Neural cell (in vitro differentiated cells): Measurements from ENCODE around the gene ZNF536. TPM values are rescaled to one million over a fixed set of nuclear protein-coding genes. Genes with fewer than 3 reads are reported as not detected.

Experiments used
- H2AFZ ChIP-seq: fragments of 200-600, 300-800 bp; sonication (generic), shearing (Covaris generic); 2 replicates; pipeline ENCODE4 v1.6.0; 2014; ENCODE audit warnings: low read depth, mild to moderate bottlenecking, antibody characterized with exemption, low read length, moderate library complexity
- H3F3A ChIP-seq: fragments of 200-600 bp; shearing (Covaris generic); 2 replicates; pipeline ENCODE4 v1.6.1; 2016; ENCODE audit warnings: mild to moderate bottlenecking, moderate library complexity, mixed read lengths, antibody characterized with exemption, low read length; ENCODE audit not compliant: insufficient read depth, poor library complexity, severe bottlenecking
- H3K27ac ChIP-seq: fragments of 200-600, 300-800 bp; sonication (generic), shearing (Covaris generic); 2 replicates; pipeline ENCODE4 v1.5.1; 2014; ENCODE audit warnings: mild to moderate bottlenecking, low read length, moderate library complexity
- H3K27me3 ChIP-seq: fragments of 300-800, 200-600 bp; sonication (generic), shearing (Covaris generic); 2 replicates; pipeline ENCODE4 v1.6.0; 2014; ENCODE audit warnings: mild to moderate bottlenecking, low read depth, low read length, moderate library complexity; ENCODE audit not compliant: insufficient read depth
- H3K36me3 ChIP-seq: fragments of 300-800, 200-600 bp; sonication (generic), shearing (Covaris generic); 2 replicates; pipeline ENCODE4 v1.5.1; 2014; ENCODE audit warnings: mild to moderate bottlenecking, antibody characterized with exemption, low read length, moderate library complexity; ENCODE audit not compliant: insufficient read depth
- H3K4me2 ChIP-seq: fragments of 300-800, 200-600 bp; sonication (generic), shearing (Covaris generic); 2 replicates; pipeline ENCODE4 v1.6.0; 2014; ENCODE audit warnings: mild to moderate bottlenecking, low read length
- H3K4me3 ChIP-seq: fragments of 300-800, 200-600 bp; sonication (generic), shearing (Covaris generic); 2 replicates; pipeline ENCODE4 v1.5.1; 2014; ENCODE audit warnings: mild to moderate bottlenecking, low read length, moderate library complexity
- H3K79me2 ChIP-seq: fragments of 200-600 bp; shearing (Covaris generic); replicated peaks from 2 replicates; pipeline ENCODE4 v1.6.0; 2014; ENCODE audit warnings: mild to moderate bottlenecking, low read length, moderate library complexity; ENCODE audit not compliant: insufficient read depth
- H3K9ac ChIP-seq: fragments of 300-800, 200-600 bp; sonication (generic), shearing (Covaris generic); 2 replicates; pipeline ENCODE4 v1.6.1; 2016; ENCODE audit warnings: mild to moderate bottlenecking, low read length, mixed read lengths
- H3K9me2 ChIP-seq: fragments of 200-600 bp; shearing (Covaris generic); 2 replicates; pipeline ENCODE4 v1.6.1; 2016; ENCODE audit warnings: mild to moderate bottlenecking, low read length, mixed read lengths; ENCODE audit not compliant: insufficient read depth
- H3K9me3 ChIP-seq: fragments of 200-600, 300-800 bp; sonication (generic), shearing (Covaris generic); 2 replicates; pipeline ENCODE4 v1.6.1; 2016; ENCODE audit warnings: mild to moderate bottlenecking, mixed run types, low read length, moderate library complexity, mixed read lengths
- H4K20me1 ChIP-seq: fragments of 200-600 bp; shearing (Covaris generic); 2 replicates; pipeline ENCODE4 v1.6.1; 2016; ENCODE audit warnings: mild to moderate bottlenecking, mixed run types; ENCODE audit not compliant: insufficient read depth
- CTCF ChIP-seq: fragments of 450-650 bp; IDR thresholded peaks from 2 replicates; pipeline ENCODE4 v1.5.1; 2014; ENCODE audit warnings: antibody characterized with exemption, mild to moderate bottlenecking, moderate library complexity; ENCODE audit not compliant: poor library complexity, severe bottlenecking
- EP300 ChIP-seq: fragments of 450-650 bp; conservative IDR thresholded peaks from 2 replicates; pipeline ENCODE4 v1.6.1; 2014; ENCODE audit warnings: antibody characterized with exemption, mild to moderate bottlenecking, moderate library complexity; ENCODE audit not compliant: poor library complexity, severe bottlenecking
- EZH2 ChIP-seq: fragments of 200-600, 300-800 bp; shearing (Covaris generic), sonication (generic); IDR thresholded peaks from 2 replicates; pipeline ENCODE4 v1.6.1; 2014; ENCODE audit warnings: antibody characterized with exemption, low read length, borderline replicate concordance, mild to moderate bottlenecking; ENCODE audit not compliant: insufficient read depth, poor library complexity, severe bottlenecking
- MXI1 ChIP-seq: fragments of 450-650 bp; conservative IDR thresholded peaks from 2 replicates; pipeline ENCODE4 v1.6.1; 2014; ENCODE audit warnings: antibody characterized with exemption, mild to moderate bottlenecking; ENCODE audit not compliant: poor library complexity, severe bottlenecking
- POLR2AphosphoS5 ChIP-seq: IDR thresholded peaks from 2 replicates; pipeline ENCODE4 v1.6.1; 2012
- RAD21 ChIP-seq: fragments of 450-650 bp; conservative IDR thresholded peaks from 2 replicates; pipeline ENCODE4 v1.6.1; 2014; ENCODE audit warnings: antibody characterized with exemption, mild to moderate bottlenecking, moderate library complexity
- REST ChIP-seq: IDR thresholded peaks from 2 replicates; pipeline ENCODE4 v1.6.1; 2012; ENCODE audit warnings: borderline replicate concordance
- SMC3 ChIP-seq: fragments of 450-650 bp; conservative IDR thresholded peaks from 2 replicates; pipeline ENCODE4 v1.6.1; 2014; ENCODE audit warnings: antibody characterized with exemption, mild to moderate bottlenecking, moderate library complexity; ENCODE audit not compliant: poor library complexity
- TAF1 ChIP-seq: IDR thresholded peaks from 2 replicates; pipeline ENCODE4 v1.6.1; 2012; ENCODE audit warnings: low read depth
- polyA plus RNA-seq: library from polyadenylated mRNA; depleted of rRNA; stranded (reverse); fragments of >200 nt; gene quantifications from 2 replicates; pipeline ENCODE4 v1.2.3, GENCODE V29; 2014

Gene ZNF536
- polyA plus RNA-seq, 1 donor from 2014 or later = 13.9 TPM

- Histone ChIP-seq H3F3A (no peaks in the 10 kb centered on the region), H3K4me2 (no peak overlapping the region), H3K36me3 (no peaks in the 10 kb centered on the region), H4K20me1 (no peaks in the 10 kb centered on the region), H3K9me3 (no peaks in the 10 kb centered on the region), H3K9me2 (no peaks in the 10 kb centered on the region), H2AFZ (no peak overlapping the region), H3K79me2 (no peaks in the 10 kb centered on the region), H3K4me3 (no peak overlapping the region), H3K27me3 (no peaks in the 10 kb centered on the region), H3K9ac (no peak overlapping the region), H3K27ac (no peak overlapping the region)
- no peak for TF ChIP-seq REST
- TF ChIP-seq TAF1 = no peak
- TF ChIP-seq SMC3 = no peak
- no peak for TF ChIP-seq EP300
- no peak for TF ChIP-seq RAD21
- no peak for TF ChIP-seq CTCF
- TF ChIP-seq MXI1 = no peak
- no peak for TF ChIP-seq EZH2
- TF ChIP-seq POLR2AphosphoS5 = no peak
Measured at GRCh38 chr19:30457484-30457883, 85.3 kb downstream of the ZNF536 start.

DNA sequence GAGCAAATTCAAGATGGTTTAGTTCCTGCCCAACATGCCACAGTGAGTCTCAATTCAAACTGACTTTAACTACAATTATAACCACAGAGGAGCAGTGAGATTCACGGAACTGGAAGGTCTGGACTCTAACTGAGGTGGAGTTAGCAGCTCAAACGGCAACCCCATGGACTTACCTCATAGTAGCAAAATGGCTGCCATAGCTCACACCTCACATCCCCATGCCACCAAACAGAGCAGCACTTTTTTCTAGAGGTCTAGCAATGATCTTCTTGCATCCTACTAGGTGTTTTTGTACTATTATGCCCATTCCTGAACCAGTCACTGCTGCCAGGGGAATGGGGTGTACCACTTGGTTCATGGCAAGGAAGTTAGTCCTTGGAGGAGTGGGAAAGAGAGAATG, 87.7 kb downstream of the ZNF536 start:
- Histone ChIP-seq H4K20me1 (no peaks in the 10 kb centered on the region), H3K36me3 (no peaks in the 10 kb centered on the region), H3K9me2 (no peaks in the 10 kb centered on the region), H3F3A (no peaks in the 10 kb centered on the region), H3K27me3 (no peaks in the 10 kb centered on the region), H2AFZ (no peak overlapping the region), H3K4me2 (no peak overlapping the region), H3K27ac (no peak overlapping the region), H3K4me3 (no peak overlapping the region), H3K79me2 (no peaks in the 10 kb centered on the region), H3K9ac (no peak overlapping the region), H3K9me3 (no peaks in the 10 kb centered on the region)
- no peak for TF ChIP-seq REST
- no peak for TF ChIP-seq RAD21
- TF ChIP-seq MXI1 = no peak
- no peak for TF ChIP-seq EZH2
- no peak for TF ChIP-seq CTCF
- TF ChIP-seq SMC3 = no peak
- no peak for TF ChIP-seq TAF1
- no peak for TF ChIP-seq POLR2AphosphoS5
